Jurkat, Clone E6-1 (cell line): ENCODE results near the gene ANKS1A.

Experiments used
- DNase-seq: peaks from one replicate; pipeline ENCODE4 v3.0.0-alpha.2; 2011; ENCODE audit warnings: low read depth, low spot score
- H3K4me3 ChIP-seq: 2 replicates; pipeline ENCODE4 v1.5.1; 2011; ENCODE audit warnings: mild to moderate bottlenecking, low read length, control low read depth, moderate library complexity

ANKS1A gene

GRCh38 chr6:35044761-35045421 lies 155.8 kb downstream of the ANKS1A start:
- no peak for DNase-seq
- H3K4me3 ChIP-seq: no peak overlapping the region

- no peak overlapping the region for H3K4me3 ChIP-seq
- no peak for DNase-seq
Observed at GRCh38 chr6:35046103-35046502, 157.0 kb downstream of the ANKS1A start.

GRCh38 chr6:35046862-35047261 lies 157.8 kb downstream of the ANKS1A start:
- peak overlapping the region; percentile 43 for H3K4me3 ChIP-seq
- peak; percentile 86 for DNase-seq

- H3K4me3 ChIP-seq: peak overlapping the region; percentile 43
- DNase-seq: peak; percentile 83
Observed at GRCh38 chr6:35047265-35048011, 158.4 kb downstream of the ANKS1A start.

- H3K4me3 ChIP-seq: peak overlapping the region; percentile 43
- DNase-seq: no peak
Observed at GRCh38 chr6:35048031-35048613, 159.1 kb downstream of the ANKS1A start.

- DNase-seq: peak; percentile 87
- peak overlapping the region; percentile 43 for H3K4me3 ChIP-seq
Observed at GRCh38 chr6:35048631-35049083, 159.6 kb downstream of the ANKS1A start.

- H3K4me3 ChIP-seq: peak overlapping the region; percentile 43; the same call in 1 of the 2 replicates
- no peak for DNase-seq
Observed at GRCh38 chr6:35049156-35049735, 160.2 kb downstream of the ANKS1A start.

GRCh38 chr6:35049900-35050756 lies 161.1 kb downstream of the ANKS1A start:
- no peak overlapping the region for H3K4me3 ChIP-seq
- peak; percentile 56 for DNase-seq

- DNase-seq: no peak
Observed at GRCh38 chr6:35050757-35051330, 161.8 kb downstream of the ANKS1A start.

GRCh38 chr6:35051396-35051795 lies 162.3 kb downstream of the ANKS1A start:
- no peak overlapping the region for H3K4me3 ChIP-seq
- no peak for DNase-seq

More at GRCh38 chr6:35050757-35051330, 161.8 kb downstream of the ANKS1A start:
- H3K4me3 ChIP-seq: no peak overlapping the region

- no peak overlapping the region for H3K4me3 ChIP-seq
- no peak for DNase-seq
Observed at GRCh38 chr6:35051997-35052583, 163.0 kb downstream of the ANKS1A start.

GRCh38 chr6:35052694-35053565 lies 163.9 kb downstream of the ANKS1A start:
- no peak for DNase-seq
- no peak overlapping the region for H3K4me3 ChIP-seq

GRCh38 chr6:35053701-35054100 lies 164.6 kb downstream of the ANKS1A start:
- H3K4me3 ChIP-seq: no peak overlapping the region
- DNase-seq: no peak

- no peak overlapping the region for H3K4me3 ChIP-seq
- no peak for DNase-seq
Observed at GRCh38 chr6:35054106-35054742, 165.2 kb downstream of the ANKS1A start.

GRCh38 chr6:35054743-35055130 lies 165.7 kb downstream of the ANKS1A start:
- DNase-seq: no peak
- H3K4me3 ChIP-seq: no peak overlapping the region

GRCh38 chr6:35055891-35056290 lies 166.8 kb downstream of the ANKS1A start:
- no peak overlapping the region for H3K4me3 ChIP-seq
- DNase-seq: no peak

- H3K4me3 ChIP-seq: no peak overlapping the region
- DNase-seq: no peak
Observed at GRCh38 chr6:35056952-35057351, 167.9 kb downstream of the ANKS1A start.
